Loucy (cell line): ENCODE data around the gene AMFR.

ENCODE experiments used
- EZH2phosphoT487 ChIP-seq: fragments of 200-600 bp; IDR thresholded peaks from 2 replicates; pipeline ENCODE4 v1.6.1; 2018; ENCODE audit warnings: antibody characterized with exemption, mild to moderate bottlenecking, moderate library complexity, borderline replicate concordance
- TF ChIP-seq, protein P1 (sequence below): fragments of 200-600 bp; sonication (generic); conservative IDR thresholded peaks from 2 replicates; pipeline ENCODE4 v1.5.1; 2014; ENCODE audit warnings: mild to moderate bottlenecking, antibody characterized with exemption, low read length

DNA sequence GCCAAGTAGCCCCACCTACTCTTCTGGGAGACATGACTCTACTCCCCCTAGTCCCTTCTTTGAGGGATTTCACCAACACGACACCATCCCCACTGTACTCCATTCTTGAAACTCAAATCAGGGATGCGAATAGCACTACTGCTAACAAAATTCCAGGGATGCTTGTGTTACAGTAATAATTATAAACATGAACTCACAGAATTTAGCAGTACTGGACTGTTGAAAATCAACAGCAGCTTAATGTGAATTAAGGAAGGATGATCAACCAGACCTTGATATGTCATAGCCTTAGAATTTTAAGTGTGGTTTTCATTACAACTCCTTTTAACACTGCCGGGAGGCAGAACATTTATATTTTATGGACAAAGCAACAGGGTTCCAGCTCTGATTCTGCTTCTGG lies 37.9 kb downstream of the AMFR start:
- TF ChIP-seq, protein P1, sequence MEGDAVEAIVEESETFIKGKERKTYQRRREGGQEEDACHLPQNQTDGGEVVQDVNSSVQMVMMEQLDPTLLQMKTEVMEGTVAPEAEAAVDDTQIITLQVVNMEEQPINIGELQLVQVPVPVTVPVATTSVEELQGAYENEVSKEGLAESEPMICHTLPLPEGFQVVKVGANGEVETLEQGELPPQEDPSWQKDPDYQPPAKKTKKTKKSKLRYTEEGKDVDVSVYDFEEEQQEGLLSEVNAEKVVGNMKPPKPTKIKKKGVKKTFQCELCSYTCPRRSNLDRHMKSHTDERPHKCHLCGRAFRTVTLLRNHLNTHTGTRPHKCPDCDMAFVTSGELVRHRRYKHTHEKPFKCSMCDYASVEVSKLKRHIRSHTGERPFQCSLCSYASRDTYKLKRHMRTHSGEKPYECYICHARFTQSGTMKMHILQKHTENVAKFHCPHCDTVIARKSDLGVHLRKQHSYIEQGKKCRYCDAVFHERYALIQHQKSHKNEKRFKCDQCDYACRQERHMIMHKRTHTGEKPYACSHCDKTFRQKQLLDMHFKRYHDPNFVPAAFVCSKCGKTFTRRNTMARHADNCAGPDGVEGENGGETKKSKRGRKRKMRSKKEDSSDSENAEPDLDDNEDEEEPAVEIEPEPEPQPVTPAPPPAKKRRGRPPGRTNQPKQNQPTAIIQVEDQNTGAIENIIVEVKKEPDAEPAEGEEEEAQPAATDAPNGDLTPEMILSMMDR = no peak
- TF ChIP-seq EZH2phosphoT487 = no peak
